GM21786 (cell line): ENCODE measurements around the gene COX5A.
A peak's percentile ranks its signal among the peaks of the same experiment; 100 is the strongest.

ENCODE experiments used
- ATAC-seq: cut with Tn5 transposase; IDR thresholded peaks from one replicate; pipeline ENCODE4 v1.9.1; 2021; ENCODE audit not compliant: unreplicated experiment

The COX5A gene

GRCh38 chr15:74937590-74938371, at the start of gene COX5A:
TSS of gene COX5A (minus strand) at chr15:74938073. CDS start at chr15:74938014, 59 bp downstream.
- ATAC-seq = peak; percentile 78

GRCh38 chr15:74983725-74984231, 45.9 kb upstream of the COX5A start:
- peak; percentile 68 for ATAC-seq

DNA sequence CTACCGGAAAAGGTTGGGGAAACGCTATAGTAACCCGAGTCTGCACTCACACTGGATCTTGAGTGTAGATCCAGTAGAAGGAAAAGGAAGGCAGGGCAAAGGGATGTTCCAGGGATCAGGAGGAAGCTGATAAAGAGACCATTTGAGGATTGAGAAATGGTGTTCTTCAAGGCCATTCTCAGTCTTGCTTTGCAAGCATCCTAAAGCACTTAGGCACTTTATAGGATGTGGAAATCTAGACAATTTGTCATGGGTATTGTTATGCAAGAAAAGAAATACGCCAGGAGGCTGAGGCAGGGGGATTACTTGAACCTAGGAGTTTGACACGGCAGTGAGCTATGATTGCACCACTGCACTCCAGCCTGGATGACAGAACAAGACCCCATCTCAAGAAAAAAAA, 44.3 kb upstream of the COX5A start:
- no peak for ATAC-seq

DNA sequence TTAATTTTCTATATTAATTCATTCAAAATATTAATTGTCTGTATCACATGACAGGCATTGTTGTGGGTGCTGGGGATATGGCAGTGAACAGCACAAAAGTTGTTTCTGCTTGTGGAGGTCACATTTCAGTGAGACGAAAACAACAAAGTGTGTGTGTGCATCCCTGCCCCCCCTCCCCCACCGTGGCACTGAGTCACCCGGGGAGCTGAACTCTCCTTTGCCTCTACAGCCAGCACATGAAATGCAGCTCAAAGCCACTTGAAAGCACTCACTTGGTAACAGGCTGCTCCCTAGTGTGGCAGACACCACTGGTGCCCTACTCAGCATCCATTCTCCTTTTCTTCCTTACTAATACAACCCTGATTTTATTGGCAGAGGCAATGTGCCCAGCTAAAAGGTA, 40.6 kb upstream of the COX5A start:
- no peak for ATAC-seq

- ATAC-seq = no peak
Measured at GRCh38 chr15:74978077-74978476, 40.2 kb upstream of the COX5A start.

- ATAC-seq = no peak
Measured at GRCh38 chr15:74977599-74977998, 39.7 kb upstream of the COX5A start.

- no peak for ATAC-seq
Measured at GRCh38 chr15:74976159-74976558, 38.3 kb upstream of the COX5A start.

DNA sequence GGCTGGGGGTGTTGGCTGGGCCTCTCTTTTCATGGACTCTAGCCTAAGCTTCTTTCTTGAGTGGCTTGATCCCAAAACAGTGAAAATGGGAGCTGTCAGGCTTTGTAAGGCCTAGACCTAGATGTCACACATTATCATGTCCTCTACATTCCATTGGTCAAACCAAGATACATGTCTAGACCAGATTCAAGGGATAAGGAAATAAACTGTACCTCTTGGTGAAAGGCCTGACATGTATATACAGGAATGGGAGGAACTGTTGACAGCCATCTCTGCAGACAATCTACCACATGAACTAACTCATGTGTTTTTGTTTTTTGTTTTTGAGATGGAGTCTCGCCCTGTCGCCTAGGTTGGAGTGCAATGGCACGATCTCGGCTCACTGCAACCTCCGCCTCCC, 29.8 kb upstream of the COX5A start:
- ATAC-seq = no peak

DNA sequence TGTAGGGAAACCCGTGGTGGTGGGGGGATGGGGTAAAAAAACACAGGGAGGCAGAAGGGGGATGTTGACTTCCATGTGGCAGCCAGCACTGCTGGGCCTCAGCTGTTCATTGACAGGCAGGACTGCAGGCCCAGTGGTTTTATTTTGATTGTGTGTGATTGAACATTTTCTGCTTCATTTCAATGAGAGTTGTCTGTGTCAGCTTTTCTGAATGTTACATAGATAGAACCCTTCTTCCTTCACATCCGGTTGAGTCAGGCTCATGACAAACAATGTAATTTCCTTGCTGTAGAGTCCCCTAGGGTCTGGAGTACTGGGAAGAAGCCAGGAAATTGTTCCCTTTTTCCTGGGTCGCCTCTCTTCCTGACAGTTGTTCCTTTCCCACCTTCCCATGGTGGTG, 26.9 kb upstream of the COX5A start:
- no peak for ATAC-seq

DNA sequence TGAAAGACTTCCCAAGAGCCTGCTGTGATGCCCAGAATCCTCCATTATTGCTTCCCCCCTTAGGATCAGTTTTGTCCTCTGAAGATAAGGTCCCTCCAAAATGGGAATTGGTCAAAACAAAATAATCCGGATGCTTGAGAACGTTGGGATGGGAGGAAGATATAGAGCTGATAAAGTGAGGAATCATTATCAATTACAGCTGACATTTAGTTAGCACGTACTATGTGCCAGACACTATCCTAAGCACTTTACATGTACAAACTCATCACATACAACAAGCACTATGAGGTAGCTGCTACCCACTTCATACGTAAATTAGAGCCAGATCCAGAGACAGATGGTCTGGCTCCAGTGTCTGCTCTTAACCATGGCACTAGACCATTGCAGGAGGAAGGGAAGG, 25.3 kb upstream of the COX5A start:
- no peak for ATAC-seq

GRCh38 chr15:74962671-74963070, 24.8 kb upstream of the COX5A start:
- ATAC-seq = no peak

- ATAC-seq = no peak
Measured at GRCh38 chr15:74962219-74962618, 24.3 kb upstream of the COX5A start.

DNA sequence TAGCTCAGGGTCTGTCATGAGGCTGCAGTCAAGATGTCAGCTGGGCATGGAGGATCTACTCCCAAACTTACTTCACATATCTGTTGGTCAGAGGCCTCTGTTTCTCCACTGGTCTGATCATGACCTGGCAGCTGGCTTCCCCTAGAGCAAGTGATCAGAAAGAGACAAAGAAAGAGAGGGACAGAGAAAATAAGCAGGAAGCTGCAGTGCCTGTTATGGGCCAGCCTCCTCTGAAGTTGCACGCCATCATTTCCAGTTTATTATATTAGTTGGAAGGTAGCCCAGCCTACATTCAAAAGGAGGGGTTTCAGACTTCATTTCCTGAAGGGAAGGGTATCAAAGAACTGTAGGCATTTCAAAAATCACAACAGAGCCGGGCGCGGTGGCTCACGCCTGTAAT, 23.7 kb upstream of the COX5A start:
- no peak for ATAC-seq

DNA sequence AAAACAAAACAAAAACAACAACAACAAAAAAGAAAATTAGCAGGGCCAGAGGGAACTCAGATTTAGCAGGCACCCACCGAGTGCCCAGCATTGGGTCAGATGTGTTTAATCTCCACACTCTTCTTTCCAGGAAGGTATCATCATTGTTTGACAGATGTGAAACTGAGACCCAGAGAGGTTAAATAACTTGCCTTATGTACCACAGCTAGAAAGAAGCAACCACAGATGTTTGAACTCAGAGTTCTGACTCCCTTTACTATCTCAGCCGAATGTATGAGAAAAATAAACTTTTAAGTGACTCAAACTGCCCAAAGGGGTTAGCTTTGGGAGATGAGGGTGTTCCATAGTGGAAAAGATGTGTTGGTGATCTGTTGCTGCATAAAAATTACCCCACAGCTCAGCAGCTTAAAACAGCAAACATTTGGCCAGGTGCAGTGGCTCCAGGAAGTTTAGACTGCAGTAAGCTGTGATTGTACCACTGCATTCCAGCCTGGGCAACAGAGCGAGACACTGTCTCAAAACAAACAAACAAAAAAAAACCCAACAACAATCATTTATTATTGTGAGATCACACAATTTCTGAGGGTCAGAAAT, 23.2 kb upstream of the COX5A start:
- ATAC-seq = no peak

DNA sequence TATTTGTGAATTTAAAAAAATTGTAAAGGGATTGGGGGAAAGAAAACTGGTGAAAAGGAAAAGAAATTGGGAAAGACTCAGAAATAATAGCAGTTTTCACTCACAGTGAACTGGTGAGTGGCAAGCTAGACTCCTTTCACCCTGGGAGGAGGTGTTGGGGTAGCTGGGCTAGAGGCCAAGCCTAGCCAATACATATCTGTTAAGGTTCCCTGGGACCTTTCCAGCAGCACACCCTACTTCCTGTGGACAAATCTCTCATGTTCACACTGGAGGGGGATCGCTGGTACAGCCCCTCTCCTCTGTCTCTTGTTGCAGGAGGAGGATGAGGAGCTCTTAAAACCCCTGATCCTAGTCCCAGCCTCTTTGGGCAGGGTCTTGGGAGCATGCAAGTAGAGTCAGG, 22.4 kb upstream of the COX5A start:
- no peak for ATAC-seq

GRCh38 chr15:74959586-74959939, 21.7 kb upstream of the COX5A start:
- ATAC-seq = no peak

- ATAC-seq = no peak
Measured at GRCh38 chr15:74958908-74959585, 21.2 kb upstream of the COX5A start.

DNA sequence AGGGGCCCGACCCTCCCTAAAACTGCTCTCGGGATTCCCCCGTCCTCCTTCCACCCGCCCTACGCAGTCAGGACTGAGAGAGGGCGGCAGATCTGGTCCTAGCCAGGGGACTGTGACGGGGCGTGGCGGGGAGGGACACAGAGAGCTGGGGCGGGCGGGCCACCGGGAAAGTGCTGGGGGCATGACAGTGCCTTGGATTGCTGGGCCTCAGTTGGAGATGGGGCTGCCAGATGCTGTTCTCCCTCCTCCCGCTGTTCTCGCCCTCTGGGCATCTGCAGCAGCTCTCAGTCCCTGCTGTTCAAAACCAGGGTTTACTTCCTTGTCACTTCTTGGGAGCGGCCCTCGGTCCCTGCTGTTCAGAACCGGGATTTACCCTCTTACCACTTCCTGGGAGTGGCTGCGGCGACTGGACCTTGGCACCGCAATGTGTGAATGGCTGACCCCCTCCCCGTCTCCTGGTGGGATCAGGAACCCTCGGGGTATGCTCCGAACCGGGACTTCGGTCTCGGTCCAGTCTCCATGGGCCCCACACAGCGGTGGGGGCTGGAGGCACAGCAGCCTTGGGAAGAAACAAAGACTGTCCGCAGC, 20.5 kb upstream of the COX5A start:
- no peak for ATAC-seq

DNA sequence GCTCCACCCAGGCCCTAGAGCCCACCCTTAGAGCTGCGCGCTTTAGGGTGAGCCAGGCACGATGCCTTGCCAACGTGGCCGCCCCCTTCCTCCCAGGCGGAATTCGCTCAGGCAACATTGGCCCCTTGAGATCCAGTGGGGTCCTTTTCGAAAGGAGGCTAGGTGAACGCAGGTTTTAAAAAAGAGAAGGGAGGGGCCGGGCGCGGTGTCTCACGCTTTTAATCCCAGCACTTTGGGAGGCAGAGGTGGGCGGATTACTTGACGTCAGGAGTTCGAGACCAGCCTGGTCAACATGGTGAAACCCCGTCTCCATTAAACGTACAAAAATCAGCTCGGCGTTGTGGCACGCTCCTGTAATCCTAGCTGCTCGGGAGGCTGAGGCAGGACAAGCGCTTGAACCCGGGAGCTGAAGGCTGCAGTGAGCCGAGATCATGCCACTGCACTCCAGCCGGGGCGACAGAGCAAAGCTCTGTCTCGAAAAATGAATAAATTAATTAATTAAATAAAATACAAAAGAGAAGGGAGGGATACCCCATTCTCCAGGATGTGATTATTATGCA, 19.7 kb upstream of the COX5A start:
- no peak for ATAC-seq

GRCh38 chr15:74956648-74957475, 19.0 kb upstream of the COX5A start, which contains the start of gene RPP25:
TSS of gene RPP25 (minus strand) at chr15:74956772. CDS start at chr15:74956583, 189 bp downstream.
- ATAC-seq = peak; percentile 70
